Uterus (tissue), 4 donors: ENCODE results near the gene RGP1. TPM values are rescaled to one million over a fixed set of nuclear protein-coding genes. Genes with fewer than 3 reads are reported as not detected.
A peak's percentile ranks its signal among the peaks of the same experiment; 100 is the strongest.

ENCODE experiments used
- DNase-seq, 2 donors: peaks; one replicate each; pipeline ENCODE4 v3.0.0-alpha.2; 2019 to 2020
- H3K27ac ChIP-seq, 2 donors: fragments of 200-600 bp; sonication (generic); 1 replicate in 1 of 2; 2 replicates in 1 of 2; pipeline ENCODE4 v1.5.1; 2016 to 2018
- H3K27me3 ChIP-seq, 2 donors: fragments of 200-600 bp; sonication (generic); one replicate each; pipeline ENCODE4 v1.5.1; 2018 to 2019; ENCODE audit warnings: control low read depth in 1 of 2
- H3K36me3 ChIP-seq, 2 donors: fragments of 200-600 bp; sonication (generic); one replicate each; pipeline ENCODE4 v1.5.1; 2019; ENCODE audit warnings: control low read depth in 1 of 2
- H3K4me1 ChIP-seq, 2 donors: fragments of 200-600 bp; sonication (generic); one replicate each; pipeline ENCODE4 v1.5.1; 2018 to 2019; ENCODE audit warnings: control low read depth in 1 of 2
- H3K4me3 ChIP-seq, 2 donors: fragments of 200-600 bp; sonication (generic); 1 replicate in 1 of 2; 2 replicates in 1 of 2; pipeline ENCODE4 v1.5.1; 2018 to 2019; ENCODE audit warnings: mild to moderate bottlenecking in 1 of 2
- H3K9me3 ChIP-seq, 2 donors: fragments of 200-600 bp; sonication (generic); one replicate each; pipeline ENCODE4 v1.5.1; 2019; ENCODE audit warnings: control low read depth in 1 of 2
- CTCF ChIP-seq, 4 experiments: fragments of 200-600 bp in 2 of 4; fragments of 450-650 bp in 2 of 4; sonication (generic) in 2 of 4; IDR thresholded peaks; one replicate each; pipeline ENCODE4 v1.5.1; 2016 to 2019; ENCODE audit warnings: antibody characterized with exemption in 4 of 4, mild to moderate bottlenecking in 2 of 4, moderate library complexity in 1 of 4
- POLR2A ChIP-seq, 2 donors: fragments of 450-650 bp; IDR thresholded peaks; one replicate each; pipeline ENCODE4 v1.6.1; 2016; ENCODE audit warnings: antibody characterized with exemption in 2 of 2, mild to moderate bottlenecking in 1 of 2, moderate library complexity in 1 of 2
- intact Hi-C: fragments of 100-400 bp; cut with DNase I; formaldehyde crosslinking; loops from one replicate; pipeline ENCODE4 v1.15.1; 2023; ENCODE audit warnings: low total_unique reads
- total RNA-seq, 4 donors: library from RNA; depleted of rRNA in 3 of 4; stranded (reverse); fragments of >200 nt in 3 of 4; gene quantifications; one replicate each; pipeline versions ENCODE4 v1.1.0 to v1.2.4, GENCODE V29; 2014 to 2023
- donor health status: DM: yes; HTN: yes; CAD: no.

The RGP1 gene
- total RNA-seq, 4 donors from 2014 or later: 2.0 to 38.1 (median 10.3) TPM

- H3K9me3 ChIP-seq: no peaks in the 10 kb centered on the region
- H3K36me3 ChIP-seq: no peaks in the 10 kb centered on the region
- DNase-seq: no peak
- peaks cover 12 to 22% of the 10 kb centered on the region in 2 donors for H3K4me1 ChIP-seq
- no peak overlapping the region for H3K4me3 ChIP-seq
- H3K27ac ChIP-seq: peak overlapping the region in 1 of 2 donors; percentile 91
- no peak for TF ChIP-seq CTCF (IDR thresholded peaks at IDR 0.05)
- no peak for TF ChIP-seq POLR2A (IDR thresholded peaks at IDR 0.05)
- intact Hi-C loops: loop anchor here (5.0 kb wide), 1 partner anchor 92 kb away; no protein-coding TSS in a partner anchor
- no peaks in the 10 kb centered on the region for H3K27me3 ChIP-seq
Observed at GRCh38 chr9:35790025-35790384, 40.9 kb downstream of the RGP1 start.

GRCh38 chr9:35790385-35791296 is 41.6 kb downstream of the RGP1 start:
- Histone ChIP-seq H3K4me3 (peak overlapping the region; percentile 47 to 63), H3K27me3 (no peaks in the 10 kb centered on the region), H3K27ac (peak overlapping the region; percentile 81 to 91), H3K9me3 (no peaks in the 10 kb centered on the region), H3K4me1 (peaks cover 12 to 22% of the 10 kb centered on the region in 2 donors), H3K36me3 (no peaks in the 10 kb centered on the region)
- no peak for TF ChIP-seq POLR2A (IDR thresholded peaks at IDR 0.05)
- peak; percentile 85 to 93 (median 88) for TF ChIP-seq CTCF (IDR thresholded peaks at IDR 0.05)
- intact Hi-C loops: loop anchor here (5.0 kb wide), 1 partner anchor 92 kb away; no protein-coding TSS in a partner anchor
- peak; percentile 77 to 86 for DNase-seq

DNA sequence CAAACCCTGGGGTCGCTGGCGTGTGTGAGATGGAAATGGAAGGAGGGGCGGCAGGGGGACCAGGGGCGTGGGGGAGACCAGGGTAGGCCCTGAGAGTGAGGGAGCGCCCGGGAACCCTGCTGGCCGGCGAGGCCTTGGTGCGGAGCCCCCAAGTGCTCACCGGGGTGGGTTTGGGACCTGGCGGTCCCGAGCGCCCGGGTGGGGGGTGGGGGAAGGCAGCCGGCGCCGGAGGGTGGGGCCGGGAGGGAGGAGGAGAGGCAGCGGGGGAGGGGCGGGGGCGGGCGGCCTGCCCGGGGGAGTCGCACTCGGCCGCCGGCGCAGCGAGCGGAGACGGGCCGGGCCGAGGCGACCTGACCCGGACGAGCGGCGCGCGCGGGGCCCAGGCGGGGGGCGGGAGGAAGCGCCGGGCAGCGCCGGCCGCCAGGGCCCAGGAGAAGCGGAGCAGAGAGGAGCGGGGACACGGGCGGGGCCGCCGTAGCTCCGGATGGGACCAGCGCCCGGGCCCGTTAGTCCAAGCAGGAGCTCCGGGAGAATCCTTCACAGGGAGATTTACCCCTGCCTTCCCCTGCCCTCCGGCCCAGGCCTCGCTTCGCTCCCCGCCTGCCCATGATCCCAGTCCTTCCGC is 42.3 kb downstream of the RGP1 start, which contains the start of gene NPR2:
TSS of gene NPR2 (plus strand) at position 295 of the 625 bp plus-strand sequence. CDS start 818 bp downstream, outside the sequence.
- TF ChIP-seq POLR2A (IDR thresholded peaks at IDR 0.05): peak in 1 of 2 donors; percentile 46
- peak in 1 of 4 experiments; percentile 29 for TF ChIP-seq CTCF (IDR thresholded peaks at IDR 0.05)
- DNase-seq: peak; percentile 49 to 67
- no peaks in the 10 kb centered on the region for H3K9me3 ChIP-seq
- H3K4me1 ChIP-seq: peaks cover 12 to 22% of the 10 kb centered on the region in 2 donors
- intact Hi-C loops: loop anchor here (5.0 kb wide), 1 partner anchor 91 kb away; no protein-coding TSS in a partner anchor
- peak within 1 kb of the TSS; percentile 81 to 91 for H3K27ac ChIP-seq
- no peaks in the 10 kb centered on the region for H3K27me3 ChIP-seq
- H3K36me3 ChIP-seq: no peaks in the 10 kb centered on the region
- H3K4me3 ChIP-seq: peak within 1 kb of the TSS; percentile 47 to 63

DNA sequence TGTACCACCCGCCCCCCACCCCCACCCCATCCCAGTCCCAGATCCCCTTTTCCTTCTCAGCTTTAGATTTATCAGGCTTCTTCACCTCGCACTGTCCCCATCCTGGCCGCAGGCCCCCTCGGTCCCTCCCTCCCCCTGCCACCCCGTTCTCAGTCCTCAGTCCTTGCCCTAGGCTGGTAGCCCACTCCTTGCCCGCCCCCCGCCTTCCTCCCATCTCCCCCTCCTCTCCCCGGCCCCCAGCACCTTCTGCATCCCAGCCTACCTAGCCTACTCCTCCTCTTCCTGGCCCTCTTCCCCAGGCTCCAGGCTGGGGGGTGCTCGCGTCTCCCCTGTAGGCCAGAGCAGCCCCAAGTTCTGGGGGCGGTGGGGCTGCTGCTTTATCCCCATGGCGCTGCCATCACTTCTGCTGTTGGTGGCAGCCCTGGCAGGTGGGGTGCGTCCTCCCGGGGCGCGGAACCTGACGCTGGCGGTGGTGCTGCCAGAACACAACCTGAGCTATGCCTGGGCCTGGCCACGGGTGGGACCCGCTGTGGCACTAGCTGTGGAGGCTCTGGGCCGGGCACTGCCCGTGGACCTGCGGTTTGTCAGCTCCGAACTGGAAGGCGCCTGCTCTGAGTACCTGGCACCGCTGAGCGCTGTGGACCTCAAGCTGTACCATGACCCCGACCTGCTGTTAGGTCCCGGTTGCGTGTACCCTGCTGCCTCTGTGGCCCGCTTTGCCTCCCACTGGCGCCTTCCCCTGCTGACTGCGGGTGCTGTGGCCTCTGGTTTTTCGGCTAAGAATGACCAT is 43.1 kb downstream of the RGP1 start:
- DNase-seq: peak in 1 of 2 donors; percentile 30
- H3K27ac ChIP-seq: peak overlapping the region; percentile 81 to 91
- H3K4me3 ChIP-seq: peak overlapping the region; percentile 47 to 63
- no peaks in the 10 kb centered on the region for H3K9me3 ChIP-seq
- H3K36me3 ChIP-seq: no peaks in the 10 kb centered on the region
- H3K4me1 ChIP-seq: peaks cover 12 to 22% of the 10 kb centered on the region in 2 donors
- H3K27me3 ChIP-seq: no peaks in the 10 kb centered on the region
- TF ChIP-seq POLR2A (IDR thresholded peaks at IDR 0.05) (no peak), CTCF (IDR thresholded peaks at IDR 0.05) (no peak)
- intact Hi-C loops: loop anchor here (5.0 kb wide), 1 partner anchor 90 kb away; no protein-coding TSS in a partner anchor
